Stomach (tissue), 9 donors: ENCODE data around the gene GAL3ST2. TPM values are rescaled to one million over a fixed set of nuclear protein-coding genes. Genes with fewer than 3 reads are reported as not detected.

Experiments used
- DNase-seq, 2 donors: peaks; one replicate each; pipeline versions ENCODE4 v3.0.0 to v3.0.0-alpha.2; 2013 to 2019
- H3K27ac ChIP-seq, 5 donors: fragments of 200-600 bp in 4 of 5; sonication (generic) in 4 of 5; one replicate each; pipeline ENCODE4 v1.5.1; 2013 to 2019; ENCODE audit warnings: mild to moderate bottlenecking in 1 of 5, moderate library complexity in 1 of 5
- H3K27me3 ChIP-seq, 3 donors: fragments of 200-600 bp; sonication (generic); one replicate each; pipeline ENCODE4 v1.5.1; 2017 to 2019; ENCODE audit warnings: mixed run types in 1 of 3
- H3K36me3 ChIP-seq, 4 donors: fragments of 200-600 bp; sonication (generic); 1 replicate in 3 of 4; 2 replicates in 1 of 4; pipeline ENCODE4 v1.5.1; 2016 to 2019
- H3K4me1 ChIP-seq, 4 donors: fragments of 200-600 bp; sonication (generic); one replicate each; pipeline ENCODE4 v1.5.1; 2016 to 2019
- H3K4me3 ChIP-seq, 4 donors: fragments of 200-600 bp; sonication (generic) in 3 of 4; one replicate each; pipeline ENCODE4 v1.5.1; 2016 to 2019; ENCODE audit warnings: mild to moderate bottlenecking in 1 of 4
- H3K9me3 ChIP-seq, 4 donors: fragments of 200-600 bp; sonication (generic); one replicate each; pipeline ENCODE4 v1.5.1; 2016 to 2019
- CTCF ChIP-seq, 7 experiments: fragments of 450-650 bp in 4 of 7; fragments of 200-600 bp in 3 of 7; sonication (generic) in 3 of 7; IDR thresholded peaks; one replicate each; pipeline ENCODE4 v1.5.1; 2016 to 2019; ENCODE audit warnings: antibody characterized with exemption in 7 of 7, control low read depth in 2 of 7, mild to moderate bottlenecking in 1 of 7
- EP300 ChIP-seq: sonication (generic); formaldehyde crosslinking; IDR thresholded peaks from one replicate; pipeline ENCODE4 v1.6.1; 2017; ENCODE audit warnings: antibody characterized with exemption
- POLR2A ChIP-seq, 4 donors: fragments of 450-650 bp; IDR thresholded peaks; one replicate each; pipeline ENCODE4 v1.6.1; 2016; ENCODE audit warnings: antibody characterized with exemption in 4 of 4, control low read depth in 2 of 4, mild to moderate bottlenecking in 1 of 4, moderate library complexity in 1 of 4
- POLR2AphosphoS5 ChIP-seq, 3 donors: sonication (generic); formaldehyde crosslinking; IDR thresholded peaks; one replicate each; pipeline ENCODE4 v1.6.1; 2016; ENCODE audit warnings: antibody characterized with exemption in 3 of 3
- WGBS, 5 donors: extraction: QIAGEN DNeasy Blood & Tissue Kit in 3 of 5; methylation state at CpG; one replicate each; pipeline versions ENCODE4 v1.1.5 to v1.1.7; 2013 to 2018; 5-methylcytosine and 5-hydroxymethylcytosine counted together
- intact Hi-C: fragments of 100-400 bp; cut with DNase I; formaldehyde crosslinking; loops from one replicate; pipeline ENCODE4 v1.15.1; 2023; ENCODE audit warnings: low total_unique reads
- polyA plus RNA-seq, 3 donors: library from polyadenylated mRNA; stranded (reverse); fragments of 200-250 nt; gene quantifications; one replicate each; pipeline ENCODE4 v1.2.3, GENCODE V29; 2013
- total RNA-seq, 5 donors: library from RNA; depleted of rRNA; stranded (reverse); fragments of >200 nt; gene quantifications; one replicate each; pipeline versions ENCODE4 v1.1.0 to v1.2.3, GENCODE V29; 2014 to 2016
- donor health status: healthy with polysubstance abuse.
- donor health status: Bipolar disorder and iron deficiency.
- donor health status: healthy.

Gene GAL3ST2
- total and polyA plus RNA-seq, 8 donors: 311 TPM; not detected in 7

GRCh38 chr2:241752689-241753276 lies 23.8 kb upstream of the GAL3ST2 start:
- Histone ChIP-seq H3K4me3 (no peak overlapping the region), H3K9me3 (no peaks in the 10 kb centered on the region), H3K36me3 (peaks cover 35 to 97% (median 96%) of the 10 kb centered on the region in 4 donors), H3K4me1 (no peaks in the 10 kb centered on the region), H3K27me3 (no peaks in the 10 kb centered on the region), H3K27ac (no peak overlapping the region)
- WGBS, 5 donors: 90 to 94% (median 90%) methylated on average over 13 to 21 of the region's 21 CpGs
- TF ChIP-seq POLR2A (IDR thresholded peaks at IDR 0.05) (no peak), CTCF (IDR thresholded peaks at IDR 0.05) (no peak), EP300 (no peak), POLR2AphosphoS5 (IDR thresholded peaks at IDR 0.05) (no peak)
- DNase-seq: no peak
- intact Hi-C loops: no loop called here

- intact Hi-C loops: no loop called here
- Histone ChIP-seq H3K4me3 (no peak overlapping the region), H3K36me3 (peaks cover 35 to 100% (median 96%) of the 10 kb centered on the region in 4 donors), H3K4me1 (no peaks in the 10 kb centered on the region), H3K27me3 (no peaks in the 10 kb centered on the region), H3K27ac (no peak overlapping the region), H3K9me3 (no peaks in the 10 kb centered on the region)
- TF ChIP-seq EP300 (no peak), CTCF (IDR thresholded peaks at IDR 0.05) (no peak), POLR2A (IDR thresholded peaks at IDR 0.05) (no peak)
- DNase-seq: no peak
- 95 to 98% (median 97%) methylated on average over 16 to 17 of the region's 17 CpGs for whole genome bisulfite sequencing, 5 donors
These were observed 23.1 kb upstream of the GAL3ST2 start for GRCh38 chr2:241753493-241753892.

- intact Hi-C loops: no loop called here
- Histone ChIP-seq H3K36me3 (peaks cover 35 to 100% (median 96%) of the 10 kb centered on the region in 4 donors), H3K9me3 (no peaks in the 10 kb centered on the region), H3K27ac (no peak overlapping the region), H3K27me3 (no peaks in the 10 kb centered on the region), H3K4me1 (no peaks in the 10 kb centered on the region), H3K4me3 (no peak overlapping the region)
- no peak for DNase-seq
- 94 to 98% (median 97%) methylated on average over 20 of the region's 20 CpGs for WGBS, 5 donors
- no peak for TF ChIP-seq EP300
- TF ChIP-seq CTCF (IDR thresholded peaks at IDR 0.05): no peak
- TF ChIP-seq POLR2AphosphoS5 (IDR thresholded peaks at IDR 0.05): no peak
- no peak for TF ChIP-seq POLR2A (IDR thresholded peaks at IDR 0.05)
These were observed 22.6 kb upstream of the GAL3ST2 start for GRCh38 chr2:241754042-241754441.

- no peak overlapping the region for H3K4me3 ChIP-seq
- H3K9me3 ChIP-seq: peaks cover 0 to under 1% (median 0%) of the 10 kb centered on the region in 4 donors
- 92 to 96% (median 93%) methylated on average over 11 to 18 of the region's 18 CpGs for WGBS, 5 donors
- H3K4me1 ChIP-seq: no peaks in the 10 kb centered on the region
- intact Hi-C loops: no loop called here
- peaks cover 35 to 97% (median 95%) of the 10 kb centered on the region in 4 donors for H3K36me3 ChIP-seq
- DNase-seq: no peak
- no peak overlapping the region for H3K27ac ChIP-seq
- H3K27me3 ChIP-seq: no peaks in the 10 kb centered on the region
- TF ChIP-seq CTCF (IDR thresholded peaks at IDR 0.05) (no peak), EP300 (no peak)
These were observed 21.5 kb upstream of the GAL3ST2 start for GRCh38 chr2:241755166-241755565.
